Vagina (tissue), 2 donors: ENCODE results near the gene MYO3A.

Source experiments
- CTCF ChIP-seq, 3 experiments: fragments of 450-650 bp in 2 of 3; fragments of 200-600 bp in 1 of 3; sonication (generic) in 1 of 3; IDR thresholded peaks; one replicate each; pipeline ENCODE4 v1.5.1; 2017 to 2019; ENCODE audit warnings: antibody characterized with exemption in 3 of 3, mild to moderate bottlenecking in 2 of 3, moderate library complexity in 2 of 3
- POLR2A ChIP-seq, 2 donors: fragments of 450-650 bp; IDR thresholded peaks; one replicate each; pipeline ENCODE4 v1.6.1; 2017; ENCODE audit warnings: antibody characterized with exemption in 2 of 2, mild to moderate bottlenecking in 2 of 2, moderate library complexity in 2 of 2
- POLR2AphosphoS5 ChIP-seq, 2 donors: sonication (generic); formaldehyde crosslinking; IDR thresholded peaks; one replicate each; pipeline ENCODE4 v1.9.0; 2017; ENCODE audit warnings: antibody characterized with exemption in 2 of 2, mild to moderate bottlenecking in 2 of 2, low read depth in 1 of 2; ENCODE audit not compliant: insufficient read depth in 1 of 2

GRCh38 chr10:25988583-25988982 lies 54.6 kb downstream of the MYO3A start:
- TF ChIP-seq CTCF (IDR thresholded peaks at IDR 0.05) = no peak
- TF ChIP-seq POLR2A (IDR thresholded peaks at IDR 0.05) = no peak
- no peak for TF ChIP-seq POLR2AphosphoS5 (IDR thresholded peaks at IDR 0.05; ENCODE audit: insufficient read depth in 1 of 2, low read depth in 1 of 2)
